Cortex of kidney (tissue), 1 donor: Measurements from ENCODE around the gene ZNF525.
"Not testable (repeated sequence)": the region's sequence is repeated elsewhere in the genome, so short reads cannot be mapped to it uniquely, and the experiment has no call there.

Experiments used
- DNase-seq: peaks from one replicate; lab custom pipeline; 2025; lab: John Stamatoyannopoulos, UW

ZNF525 gene

GRCh38 chr19:53365134-53365898, at the start of gene ZNF525:
TSS of gene ZNF525 (plus strand) at chr19:53365705. CDS start at chr19:53372282, 6,577 bp downstream.
- no peak for DNase-seq

GRCh38 chr19:53328967-53329366, 36.5 kb upstream of the ZNF525 start:
- DNase-seq: no peak

GRCh38 chr19:53332484-53332883, 33.0 kb upstream of the ZNF525 start:
- DNase-seq: no peak

DNA sequence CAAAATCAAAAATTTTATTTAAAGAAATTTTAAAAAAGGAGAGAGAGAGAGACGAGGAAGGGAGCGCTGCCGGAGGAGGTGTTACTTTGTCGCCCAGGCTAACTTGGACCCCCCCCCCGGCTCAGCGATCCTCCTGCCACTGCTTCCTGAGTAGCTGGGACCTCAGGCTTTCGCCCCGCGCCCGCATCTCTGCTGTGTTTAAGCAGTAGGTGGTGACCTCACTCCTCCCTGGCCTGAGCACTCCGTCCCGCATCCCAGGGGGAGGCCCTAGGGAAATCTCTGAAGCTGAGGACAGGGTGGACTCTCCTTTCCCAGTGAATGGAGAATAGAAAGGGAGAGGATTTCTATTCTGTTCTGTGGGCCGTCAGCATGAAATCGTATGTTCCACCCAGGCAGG, 32.4 kb upstream of the ZNF525 start:
- no peak for DNase-seq

DNA sequence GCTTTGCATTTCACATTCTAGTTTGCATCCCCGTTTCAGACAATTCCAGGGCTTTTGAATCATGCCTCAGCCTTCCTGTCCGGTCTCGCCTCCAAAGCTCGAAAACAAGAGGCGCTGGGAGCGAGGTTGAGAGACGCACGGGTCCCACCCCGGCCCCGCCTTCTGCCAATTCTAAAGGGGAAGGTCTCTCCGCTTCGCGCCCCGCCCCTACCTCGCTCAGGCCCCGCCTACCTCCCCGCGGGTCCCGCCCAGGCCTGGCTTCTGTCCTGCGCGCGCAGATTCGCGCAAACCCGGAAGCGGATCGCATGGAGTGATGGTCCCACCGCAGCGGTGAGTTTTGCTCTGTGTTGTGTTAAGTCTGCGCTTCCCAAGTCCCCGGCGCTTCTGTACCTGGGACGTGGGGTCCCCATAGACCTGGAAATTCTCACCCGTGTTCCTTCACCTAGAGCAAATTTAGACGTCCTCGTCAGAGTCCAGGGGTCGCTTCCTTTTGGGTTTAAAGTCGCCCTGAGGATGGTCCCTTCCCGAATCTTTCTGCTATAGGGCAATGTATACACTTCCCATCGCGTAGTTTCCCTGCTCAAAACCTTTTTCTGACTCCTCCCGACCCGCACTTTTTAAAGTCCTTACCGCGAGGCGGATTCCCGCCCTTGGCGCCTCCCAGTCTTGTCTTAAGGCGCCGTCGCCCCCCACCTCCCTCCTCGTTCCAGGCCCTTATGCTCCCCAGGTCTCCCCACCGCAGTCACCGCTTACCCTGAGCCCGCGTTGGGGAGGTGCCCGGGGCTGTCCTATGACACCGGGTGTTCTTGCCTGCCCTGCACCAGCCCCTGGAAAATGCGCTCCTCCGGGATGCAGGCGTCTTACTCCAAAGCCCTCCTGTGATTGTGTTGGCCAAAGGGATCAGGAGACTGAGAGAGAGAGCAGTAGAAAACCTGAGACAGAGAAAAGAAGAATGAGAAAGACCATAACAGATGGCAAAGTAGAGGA, 31.7 kb upstream of the ZNF525 start, which contains the start of gene ZNF845:
Gene ZNF845, plus strand, starts transcription at position 287 of the 987 bp plus-strand sequence. CDS start 7,559 bp downstream, outside the sequence.
- peak; percentile 32 for DNase-seq

DNA sequence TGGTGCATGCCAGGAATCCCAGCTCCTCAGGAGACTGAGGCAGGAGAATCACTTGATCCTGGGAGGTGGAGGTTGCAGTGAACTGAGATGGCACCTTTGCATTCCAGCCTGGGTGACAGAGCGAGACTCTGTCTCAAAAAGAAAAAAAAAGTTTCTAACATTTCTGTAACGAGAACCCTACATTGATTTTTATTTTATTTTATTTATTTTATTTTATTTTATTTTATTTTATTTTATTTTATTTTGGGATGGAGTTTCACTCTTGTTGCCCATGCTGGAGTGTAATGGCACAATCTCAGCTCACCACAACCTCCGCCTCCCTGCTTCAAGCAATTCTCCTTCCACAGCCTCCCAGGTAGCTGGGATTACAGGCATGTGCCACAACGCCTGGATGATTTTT, 21.1 kb upstream of the ZNF525 start:
- DNase-seq: not testable (repeated sequence)

DNA sequence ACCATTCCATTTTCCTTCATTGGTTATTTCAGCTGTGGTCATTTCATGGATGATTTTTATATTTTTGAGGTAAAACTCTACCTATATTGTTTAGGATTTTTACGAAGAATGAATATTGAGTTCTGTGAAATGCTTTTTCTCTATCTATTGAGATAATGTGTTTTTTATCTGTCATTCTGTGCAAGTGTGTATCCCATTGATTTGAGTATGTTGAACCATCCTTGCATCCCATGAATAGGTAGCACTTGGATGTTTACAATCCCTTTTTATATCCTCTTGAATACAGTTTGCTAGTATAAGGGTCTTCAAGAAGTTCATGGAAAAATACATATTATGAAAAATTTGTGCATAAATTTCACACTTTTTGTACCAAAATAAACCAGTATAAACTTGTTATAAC, 9.8 kb upstream of the ZNF525 start:
- DNase-seq: no peak

DNA sequence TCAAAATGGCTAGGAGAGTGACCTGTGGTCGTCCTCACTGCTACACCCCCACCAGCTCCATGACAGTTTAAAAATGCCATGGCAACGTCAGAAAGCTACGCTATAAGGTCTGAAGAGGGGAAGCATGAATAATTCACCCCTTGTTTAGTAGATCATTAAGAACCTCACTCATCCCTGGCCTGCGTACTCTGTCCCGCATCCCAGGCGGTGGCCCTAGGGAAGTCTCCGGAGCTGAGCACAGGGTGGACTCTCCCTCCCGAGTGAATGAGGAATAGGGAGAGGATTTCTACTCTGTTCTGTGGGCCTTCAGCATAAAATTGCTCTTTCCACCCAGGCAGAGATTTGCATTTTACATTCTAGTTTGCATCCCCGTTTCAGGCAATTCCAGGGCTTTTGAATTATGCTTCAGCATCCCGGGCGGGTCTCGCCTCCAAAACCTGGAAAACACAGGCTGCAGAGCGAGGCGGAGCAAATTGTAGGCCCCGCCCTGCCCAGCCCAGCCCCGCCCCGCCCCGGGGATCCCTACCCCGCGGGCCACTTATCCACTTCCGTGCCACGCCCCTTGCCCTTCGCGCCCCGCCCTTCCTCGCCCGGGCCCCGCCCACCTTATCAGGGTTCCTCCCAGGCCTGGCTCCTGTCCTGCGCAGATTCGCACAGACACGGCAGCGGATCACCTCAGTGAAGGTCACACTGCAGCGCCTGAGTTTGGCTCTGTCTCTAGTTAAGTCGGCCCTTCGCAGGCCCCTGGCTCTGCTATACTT, 7.5 kb upstream of the ZNF525 start:
- DNase-seq: no peak

GRCh38 chr19:53360056-53360455, 5.4 kb upstream of the ZNF525 start:
- not testable (repeated sequence) for DNase-seq

DNA sequence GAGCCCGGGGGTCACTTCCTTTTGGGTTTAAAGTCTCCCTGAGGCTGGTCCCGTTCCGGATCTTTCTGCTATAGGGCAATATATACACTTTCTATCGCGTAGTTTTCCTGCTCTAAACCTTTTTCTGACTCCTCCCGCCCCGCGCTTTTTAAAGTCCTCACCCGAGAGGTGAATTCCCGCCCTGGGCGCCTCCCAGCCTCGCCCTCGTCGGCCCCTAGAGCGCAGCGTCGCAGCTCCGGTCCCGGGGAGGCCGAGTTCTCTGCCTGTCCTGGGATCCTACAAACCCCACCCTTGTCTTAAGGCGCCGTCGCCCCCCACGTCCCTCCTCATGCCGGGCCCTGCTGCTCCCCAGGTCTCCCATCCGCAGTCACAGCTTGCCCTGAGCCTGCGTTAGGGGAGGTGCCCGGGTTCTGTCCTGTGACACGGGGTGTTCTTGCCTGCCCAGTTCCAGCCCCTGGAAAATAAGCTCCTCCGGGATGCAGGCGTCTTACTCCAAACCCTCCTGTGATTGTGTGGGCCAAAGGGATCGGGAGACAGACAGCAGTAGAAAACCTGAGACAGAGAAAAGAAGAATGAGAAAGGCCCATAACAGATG, 491 bp downstream of the ZNF525 start:
- no peak for DNase-seq

- DNase-seq: no peak
These were observed 6.7 kb downstream of the ZNF525 start for GRCh38 chr19:53372196-53372595.

DNA sequence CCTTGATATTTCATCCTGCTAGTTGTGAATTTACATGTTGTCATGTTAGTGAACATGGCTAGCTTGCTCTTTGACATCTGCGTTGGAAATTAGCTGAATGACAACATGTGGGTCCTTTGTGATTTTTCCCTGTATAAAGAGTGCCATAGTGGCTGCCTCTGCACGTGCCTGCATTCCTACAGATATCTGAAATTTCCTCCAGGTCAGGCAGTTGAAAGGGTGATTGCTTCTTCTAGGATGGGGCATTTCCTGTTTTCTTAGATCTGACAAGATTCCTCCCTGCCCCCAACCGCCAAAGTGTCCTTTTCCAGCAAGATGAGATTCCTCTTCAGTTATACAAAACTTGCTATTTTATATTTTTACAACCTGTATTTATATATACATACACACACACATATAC, 8.8 kb downstream of the ZNF525 start:
- no peak for DNase-seq

- DNase-seq: no peak
These were observed 9.2 kb downstream of the ZNF525 start for GRCh38 chr19:53374743-53375142.

DNA sequence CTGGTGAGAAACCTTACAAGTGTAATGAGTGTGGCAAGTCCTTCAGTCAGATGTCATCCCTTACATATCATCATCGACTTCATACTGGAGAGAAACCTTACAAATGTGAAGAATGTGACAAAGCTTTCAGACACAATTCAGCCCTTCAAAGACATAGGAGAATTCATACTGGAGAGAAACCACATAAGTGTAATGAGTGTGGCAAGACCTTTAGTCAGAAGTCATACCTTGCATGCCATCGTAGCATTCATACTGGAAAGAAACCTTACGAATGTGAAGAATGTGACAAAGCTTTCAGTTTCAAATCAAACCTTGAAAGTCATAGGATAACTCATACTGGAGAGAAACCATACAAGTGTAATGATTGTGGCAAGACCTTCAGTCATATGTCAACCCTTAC, 15.9 kb downstream of the ZNF525 start:
- no peak for DNase-seq

GRCh38 chr19:53388168-53388567, 22.7 kb downstream of the ZNF525 start:
- DNase-seq: no peak

- DNase-seq: no peak
These were observed 23.4 kb downstream of the ZNF525 start for GRCh38 chr19:53388904-53389303.

GRCh38 chr19:53389571-53389970, 24.1 kb downstream of the ZNF525 start:
- DNase-seq: no peak

- no peak for DNase-seq
These were observed 24.5 kb downstream of the ZNF525 start for GRCh38 chr19:53389978-53390377.

- no peak for DNase-seq
These were observed 29.0 kb downstream of the ZNF525 start for GRCh38 chr19:53394522-53394973.

GRCh38 chr19:53394974-53395839, 29.7 kb downstream of the ZNF525 start, which contains the start of gene ZNF765:
TSS of gene ZNF765 (plus strand) at chr19:53395149. CDS start at chr19:53398016, 2,867 bp downstream.
- peak; percentile 23 for DNase-seq
